ENCODE measurements around the gene AGO4.
A peak's percentile ranks its signal among the peaks of the same experiment; 100 is the strongest.

DNA sequence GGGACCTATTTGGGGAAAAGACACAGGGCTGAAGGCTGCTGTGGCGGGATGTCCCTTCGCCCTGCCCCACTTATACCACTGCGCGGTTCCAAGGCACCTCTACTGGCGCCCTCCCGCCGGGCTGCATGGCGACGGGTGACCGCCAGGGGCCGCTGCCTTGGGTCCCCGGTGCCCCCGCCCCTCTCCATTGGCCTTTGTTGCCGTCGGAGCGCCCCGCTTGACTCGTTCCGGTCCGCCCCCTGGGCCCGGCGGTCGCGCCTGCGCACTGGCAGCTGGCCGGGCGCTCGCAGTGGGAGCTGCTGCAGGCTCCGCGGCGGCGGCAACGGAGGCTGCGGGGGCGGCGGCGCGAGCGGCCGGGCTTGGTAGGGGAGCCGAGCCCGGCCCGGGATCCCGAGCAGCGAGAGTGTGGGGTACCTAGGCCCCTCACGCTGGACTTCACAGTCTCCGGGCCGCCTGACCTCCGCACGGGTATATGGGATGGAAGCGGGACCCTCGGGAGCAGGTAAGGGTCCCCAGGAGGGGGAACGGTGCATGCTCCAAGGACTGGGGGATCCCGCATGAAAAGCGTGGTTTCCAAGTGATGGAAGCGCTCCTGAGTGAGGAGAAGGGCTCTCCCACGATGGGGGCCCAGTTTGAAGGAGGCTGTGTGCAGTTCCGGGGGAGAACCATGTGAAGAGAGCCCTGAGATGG lies 75.3 kb downstream of the AGO4 start, which contains the start of gene AGO1:
- TF ChIP-seq CTCF (IDR thresholded peaks at IDR 0.05; ENCODE audit: low read length), result peak; percentile 92
- no peak for TF ChIP-seq EZH2 (IDR thresholded peaks at IDR 0.05; ENCODE audit: borderline replicate concordance, low read length)
